Sigmoid colon (tissue), 4 donors: ENCODE data around the gene A3GALT2.

Experiments used
- CTCF ChIP-seq, 4 experiments: fragments of 450-650 bp in 3 of 4; fragments of 200-600 bp in 1 of 4; IDR thresholded peaks; one replicate each; pipeline ENCODE4 v1.5.1; 2016 to 2019; ENCODE audit warnings: antibody characterized with exemption in 4 of 4, mild to moderate bottlenecking in 3 of 4, moderate library complexity in 2 of 4
- POLR2AphosphoS5 ChIP-seq, 4 donors: sonication (generic); formaldehyde crosslinking; IDR thresholded peaks; one replicate each; pipeline ENCODE4 v1.6.1; 2017; ENCODE audit warnings: antibody characterized with exemption in 4 of 4

DNA sequence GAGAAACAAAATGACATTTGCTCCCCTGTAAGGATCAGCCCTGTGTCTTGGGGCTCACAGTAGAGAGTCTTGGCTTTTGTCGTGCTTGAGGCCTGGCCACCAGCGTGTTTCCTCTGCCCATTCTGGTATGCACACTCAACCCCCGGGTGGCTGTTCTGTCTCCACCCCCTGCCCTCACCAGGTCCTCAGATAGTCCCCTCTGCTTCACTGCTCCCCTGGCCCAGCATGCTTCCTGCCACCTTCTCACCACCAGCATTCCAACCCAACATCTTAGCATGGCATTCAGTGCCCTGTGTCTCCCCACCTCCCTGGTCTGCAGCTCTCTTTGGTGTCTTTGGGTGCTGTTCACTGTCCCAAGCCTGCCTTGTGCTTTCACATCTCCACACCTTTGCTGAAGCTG lies 48.4 kb downstream of the A3GALT2 start:
- no peak for TF ChIP-seq POLR2AphosphoS5 (IDR thresholded peaks at IDR 0.05)
- no peak for TF ChIP-seq CTCF (IDR thresholded peaks at IDR 0.05)
